Glomerular visceral epithelial cell (primary cell): ENCODE results near the gene DRD2.

Experiments
- DNase-seq: peaks from one replicate; pipeline ENCODE4 v3.0.0-alpha.2; 2016; ENCODE audit errors: extremely low spot score

DRD2 gene

DNA sequence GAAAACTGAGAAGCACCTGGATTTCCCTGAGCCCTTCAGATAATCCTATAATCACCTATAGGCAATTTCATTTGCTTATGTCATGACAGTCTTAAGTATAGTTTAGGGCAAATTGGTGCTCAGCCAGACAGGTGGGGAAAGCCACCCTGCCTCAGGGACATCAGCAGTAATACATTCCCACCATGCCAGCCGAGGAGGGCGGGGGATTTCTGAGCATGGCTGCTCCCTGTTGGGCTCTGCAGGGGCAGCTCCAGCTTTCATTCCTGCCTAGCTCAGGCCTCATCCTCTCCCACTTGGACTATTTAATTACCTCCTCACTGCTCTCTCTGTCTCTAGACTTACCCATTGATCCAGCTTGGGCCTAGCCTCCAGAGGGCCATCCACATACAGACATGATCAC is 9.0 kb upstream of the DRD2 start:
- DNase-seq, result no peak

DNA sequence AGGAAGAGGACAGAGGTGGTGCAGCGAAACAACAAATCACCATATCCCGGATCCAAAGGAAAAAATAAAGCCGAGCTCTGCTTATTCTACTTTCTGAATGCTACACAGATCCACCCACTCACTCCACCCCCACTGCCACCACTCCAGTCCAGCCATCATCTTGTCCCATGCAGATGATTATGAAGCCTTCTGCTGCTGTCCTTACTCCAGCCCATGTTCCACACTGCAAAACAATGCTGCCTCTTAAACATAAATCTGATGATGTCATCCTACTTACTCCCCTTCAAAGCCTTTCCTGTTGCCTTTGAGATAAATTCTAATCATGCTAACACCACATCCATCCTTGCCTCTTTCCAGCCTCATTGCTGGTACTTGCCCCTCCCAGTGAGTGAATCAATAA is 6.5 kb upstream of the DRD2 start:
- DNase-seq, result no peak

DNA sequence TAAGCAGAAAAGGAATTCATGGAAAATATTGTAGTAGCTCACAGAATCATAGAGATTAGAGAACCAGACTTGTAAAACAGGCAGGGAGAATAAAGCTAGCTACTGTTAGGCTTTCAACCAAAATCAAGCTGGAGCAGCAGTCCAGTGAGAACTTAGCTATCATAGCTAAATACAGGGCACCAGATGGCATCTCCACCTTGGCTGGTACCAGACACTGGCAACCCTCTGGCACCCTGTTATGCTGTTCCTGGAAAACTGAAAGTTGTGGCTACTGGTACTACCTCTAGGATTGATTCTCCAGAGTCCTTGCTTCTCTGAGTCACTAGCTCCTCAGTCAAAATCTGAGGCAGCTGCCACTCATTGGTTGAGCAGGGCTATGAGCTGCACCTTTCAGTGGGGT is 6.0 kb upstream of the DRD2 start:
- DNase-seq, result no peak

DNA sequence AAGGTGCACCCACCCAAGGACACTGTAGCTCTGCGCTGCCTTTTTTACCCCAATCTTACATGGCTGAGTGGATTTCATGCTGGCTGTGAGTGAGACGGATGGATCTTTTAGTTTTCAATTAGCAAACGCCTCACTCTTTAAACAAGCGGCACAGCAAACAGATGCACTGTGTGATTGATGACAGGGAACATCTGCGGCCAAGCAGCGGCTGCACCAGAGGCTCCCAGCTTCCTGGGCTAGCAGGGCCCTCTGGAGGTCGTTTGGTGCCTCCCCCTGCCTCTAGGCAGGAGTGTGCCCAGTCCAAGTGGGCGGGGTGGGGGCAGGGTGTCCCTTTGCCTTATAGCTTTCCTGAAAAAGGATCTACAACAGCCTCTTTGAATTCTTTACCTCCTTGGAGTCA is 2.1 kb upstream of the DRD2 start:
- no peak for DNase-seq

DNA sequence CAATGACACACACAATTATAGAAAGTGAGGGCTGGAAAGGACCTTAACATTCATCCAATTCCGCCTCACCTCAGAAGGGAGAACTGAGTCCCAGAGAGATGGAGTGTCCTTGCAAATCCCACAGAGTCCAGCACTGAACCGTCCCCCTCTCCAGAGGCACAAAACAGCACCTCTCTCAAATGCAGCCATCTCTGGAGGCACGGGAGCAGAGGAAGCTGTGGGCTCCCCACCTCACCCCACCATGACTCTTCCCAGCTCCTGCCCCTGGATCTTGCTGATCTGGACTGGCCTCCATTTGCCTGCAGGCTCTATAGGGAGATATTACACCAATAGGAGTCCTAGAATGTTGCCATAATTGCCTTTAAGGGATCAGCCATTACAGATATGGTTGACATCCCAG is 1.4 kb upstream of the DRD2 start:
- no peak for DNase-seq

DNA sequence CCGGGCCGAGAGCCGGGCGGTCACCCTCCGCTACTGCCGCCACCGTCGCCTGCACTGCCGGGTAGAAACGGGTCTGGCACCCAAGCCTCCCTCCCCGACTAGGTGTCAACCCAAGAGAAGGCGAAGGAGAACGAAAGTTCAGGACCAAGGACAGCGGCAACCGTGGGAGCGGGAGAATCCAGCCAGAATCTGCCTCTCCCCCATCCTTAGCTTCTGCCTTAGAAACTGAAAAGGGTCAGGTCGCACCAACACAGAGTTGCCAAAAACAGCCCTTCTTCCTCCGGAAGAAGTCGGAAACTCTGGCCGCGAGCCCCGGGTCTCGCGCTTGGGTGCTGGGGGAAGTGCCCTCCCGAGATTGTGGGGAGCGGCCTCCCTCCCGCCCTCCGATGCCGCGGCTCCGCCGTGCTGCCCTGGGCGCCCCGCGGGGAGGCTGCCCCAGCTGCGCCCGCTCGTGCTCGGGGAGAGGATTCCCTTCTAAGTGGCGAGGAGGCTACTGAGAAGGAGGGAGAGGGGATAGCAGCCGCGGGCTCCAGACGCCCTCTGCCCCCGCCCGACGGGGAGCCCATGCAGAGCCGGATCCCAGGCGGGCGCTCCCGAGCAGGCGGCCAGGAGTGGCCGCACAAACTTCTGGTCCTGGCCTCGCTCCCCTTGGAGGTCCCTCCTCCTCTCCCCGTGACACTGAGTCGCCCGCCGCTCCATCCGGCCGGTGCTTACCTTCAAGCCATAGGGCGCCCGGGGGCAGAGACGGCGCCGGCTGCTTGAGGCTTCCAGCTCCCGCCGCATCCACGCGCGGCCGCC is 637 bp downstream of the DRD2 start:
- DNase-seq, result peak; percentile 73

DNA sequence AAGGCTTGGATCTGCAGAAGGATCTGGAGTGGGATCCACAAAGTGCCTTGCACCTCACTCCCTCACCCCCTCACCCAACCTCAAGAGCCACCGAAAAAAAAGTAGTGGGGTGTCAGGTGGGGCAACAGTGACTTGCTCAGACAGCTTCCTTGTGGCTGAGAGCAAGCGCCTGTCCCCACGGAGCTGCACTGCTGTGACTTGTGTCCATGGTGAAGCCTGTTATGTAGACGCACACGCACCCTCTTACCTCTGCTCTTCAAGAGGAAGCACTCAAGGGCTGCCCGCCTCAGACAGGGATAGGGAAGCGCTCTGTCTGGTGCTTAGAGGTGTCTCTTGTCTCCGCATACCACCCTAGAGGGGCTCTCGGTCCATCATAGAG is 1.2 kb downstream of the DRD2 start:
- DNase-seq, result no peak

DNA sequence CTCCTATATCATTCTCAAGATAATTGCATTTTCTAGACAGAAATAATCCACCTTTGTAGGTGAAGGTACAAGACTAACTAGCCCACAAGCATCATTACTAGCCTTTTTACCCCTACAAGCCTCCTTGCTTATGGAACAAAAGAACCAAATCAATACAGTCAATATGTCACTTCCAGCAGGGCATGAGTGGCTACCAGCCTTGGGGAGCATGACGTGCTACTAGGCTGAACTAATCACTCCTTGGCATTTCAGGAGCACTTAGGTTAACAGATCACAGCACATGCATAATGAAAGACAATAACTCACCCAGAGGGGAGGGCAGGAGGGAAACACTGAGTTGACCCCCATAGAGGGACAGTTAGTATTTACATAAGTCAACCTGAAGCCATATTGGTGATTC is 2.7 kb downstream of the DRD2 start:
- DNase-seq, result no peak

DNA sequence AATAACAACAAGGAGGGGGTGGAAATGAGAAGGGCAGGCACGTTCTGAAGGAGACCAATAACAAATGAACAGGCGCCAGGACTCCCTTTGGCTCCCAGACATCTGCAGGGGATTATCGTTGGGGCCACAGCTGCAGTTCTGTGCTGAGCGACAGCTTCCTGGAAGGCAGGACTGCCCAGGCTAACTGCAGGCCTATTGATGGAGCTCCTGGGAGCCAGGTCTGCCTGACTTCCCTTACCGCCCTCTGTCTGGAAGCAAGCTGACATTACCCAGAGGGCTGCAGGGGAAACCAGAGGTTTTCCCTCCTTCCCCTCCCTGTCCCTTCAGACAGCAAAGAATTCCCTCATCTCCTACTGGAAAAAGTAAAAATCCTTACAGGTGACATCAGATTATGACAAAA is 5.0 kb downstream of the DRD2 start:
- DNase-seq, result no peak

DNA sequence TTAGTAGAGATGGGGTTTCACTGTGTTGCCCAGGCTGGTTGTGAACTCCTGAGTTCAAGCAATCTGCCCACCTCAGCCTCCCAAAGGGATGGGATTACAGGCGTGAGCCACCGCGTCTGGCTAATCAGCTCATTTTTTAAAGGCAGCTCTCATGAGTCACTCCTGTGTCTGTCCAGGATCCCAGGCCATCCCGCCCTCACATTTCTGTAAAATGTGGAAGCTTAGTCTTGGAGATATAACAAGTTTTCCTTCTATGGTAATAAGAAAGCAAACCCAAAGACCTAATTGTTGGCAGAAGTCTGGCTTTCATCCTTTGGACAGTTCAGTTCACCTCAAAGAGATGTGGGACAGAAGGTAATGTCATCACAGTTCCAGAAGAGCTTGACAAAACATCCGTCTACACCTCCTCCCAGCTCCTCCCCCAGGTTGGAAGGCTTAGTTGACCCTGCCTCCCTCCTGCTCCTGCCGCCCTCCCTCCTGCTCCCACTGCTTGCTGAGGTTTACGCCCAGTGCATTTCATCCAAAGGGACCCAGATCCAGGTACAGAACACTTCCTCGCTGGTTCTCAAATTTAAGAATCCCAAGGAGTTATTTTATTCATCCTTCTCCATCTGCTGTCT is 6.4 kb downstream of the DRD2 start:
- no peak for DNase-seq

DNA sequence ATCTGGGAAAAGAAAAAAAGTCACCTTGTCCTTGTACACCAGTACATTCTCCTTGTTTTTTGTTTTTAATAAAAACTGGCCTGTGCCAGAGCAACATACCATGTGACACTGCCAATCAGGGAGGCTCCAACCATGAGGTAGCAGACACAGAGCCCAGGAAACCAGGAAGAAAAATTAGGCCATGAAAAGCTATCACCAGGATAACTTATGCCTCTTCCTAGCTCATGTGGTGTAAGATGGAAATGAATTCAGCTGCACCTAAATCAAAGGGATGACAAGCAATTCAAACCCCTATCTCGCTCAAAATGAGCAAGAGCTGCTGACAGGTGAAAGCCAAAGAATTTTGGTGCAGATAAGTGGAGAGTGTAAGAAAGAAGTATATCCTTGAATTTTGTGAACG is 7.7 kb downstream of the DRD2 start:
- DNase-seq, result no peak

DNA sequence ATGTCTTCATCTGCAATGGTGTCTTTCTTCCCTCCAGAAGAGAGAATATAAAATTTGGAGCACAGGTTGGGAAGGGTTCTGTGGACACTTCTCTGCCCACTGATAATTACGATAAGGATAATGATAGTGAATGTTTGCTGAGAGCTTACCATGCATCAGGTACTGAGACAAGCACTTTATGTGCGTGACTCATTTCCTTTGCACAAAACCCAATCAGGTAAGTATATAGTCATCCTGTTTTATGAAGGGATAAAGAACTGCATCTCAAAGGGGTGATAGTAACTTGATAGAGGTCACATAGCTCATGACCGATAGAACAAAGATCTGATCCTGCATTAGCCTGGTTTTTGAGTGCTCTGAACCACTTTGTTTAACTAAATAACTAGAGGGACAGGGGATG is 9.4 kb downstream of the DRD2 start:
- DNase-seq, result no peak

DNA sequence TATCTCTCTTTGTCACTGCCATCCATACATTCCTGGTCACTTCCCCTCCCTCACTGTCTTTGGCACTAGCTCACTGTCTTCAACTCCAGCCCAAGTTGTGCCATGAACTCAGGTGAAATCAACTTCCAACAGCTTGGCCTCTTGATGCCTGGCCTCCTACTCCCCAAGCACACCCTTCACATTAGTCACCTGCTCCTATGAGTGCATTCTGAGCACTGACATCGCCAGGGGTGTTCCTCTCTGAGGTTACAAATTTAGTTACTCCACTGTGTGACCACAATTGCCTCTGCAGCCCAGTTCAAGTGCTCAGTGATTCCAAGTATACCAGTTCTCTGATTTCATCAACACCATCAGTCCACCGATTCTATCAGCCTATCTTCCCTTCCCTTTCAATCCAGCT is 10.8 kb downstream of the DRD2 start:
- DNase-seq, result no peak

DNA sequence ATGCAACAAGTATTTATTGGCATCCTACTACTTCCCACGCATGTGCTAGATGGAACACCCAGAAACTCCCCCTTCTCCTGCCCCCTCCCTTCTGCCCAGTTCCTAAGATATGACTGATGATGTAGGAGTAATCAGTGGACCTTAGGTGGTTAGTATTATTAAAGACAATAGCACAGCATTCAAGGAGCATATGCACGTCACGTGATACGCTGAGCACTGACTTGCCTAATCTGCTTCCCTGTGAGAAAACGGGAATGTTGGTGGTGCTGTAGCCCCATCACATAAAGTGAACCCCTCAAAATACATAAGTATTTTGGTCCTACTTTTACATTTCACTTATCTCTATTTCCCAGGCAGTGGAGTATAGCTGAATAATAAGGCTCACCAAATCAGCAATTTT is 12.4 kb downstream of the DRD2 start:
- no peak for DNase-seq

DNA sequence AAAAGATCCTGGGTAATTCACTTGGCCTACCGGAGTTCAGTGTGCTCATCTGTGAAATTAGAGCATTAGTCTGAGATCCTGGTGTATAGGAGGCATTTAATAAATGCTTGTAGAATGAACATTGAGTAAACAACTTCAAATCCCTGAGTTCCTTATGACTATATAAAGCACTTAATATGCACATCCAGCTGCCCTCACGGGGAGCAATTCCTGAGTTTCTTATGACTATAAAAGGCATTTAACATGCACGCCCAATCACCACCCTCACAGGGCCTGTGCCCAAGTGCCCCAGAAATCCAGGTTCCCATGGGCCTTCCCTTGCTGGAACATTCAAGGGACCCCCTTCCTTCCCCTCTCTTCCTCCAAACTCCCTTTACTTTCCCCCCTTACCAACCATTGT is 13.6 kb downstream of the DRD2 start:
- no peak for DNase-seq

DNA sequence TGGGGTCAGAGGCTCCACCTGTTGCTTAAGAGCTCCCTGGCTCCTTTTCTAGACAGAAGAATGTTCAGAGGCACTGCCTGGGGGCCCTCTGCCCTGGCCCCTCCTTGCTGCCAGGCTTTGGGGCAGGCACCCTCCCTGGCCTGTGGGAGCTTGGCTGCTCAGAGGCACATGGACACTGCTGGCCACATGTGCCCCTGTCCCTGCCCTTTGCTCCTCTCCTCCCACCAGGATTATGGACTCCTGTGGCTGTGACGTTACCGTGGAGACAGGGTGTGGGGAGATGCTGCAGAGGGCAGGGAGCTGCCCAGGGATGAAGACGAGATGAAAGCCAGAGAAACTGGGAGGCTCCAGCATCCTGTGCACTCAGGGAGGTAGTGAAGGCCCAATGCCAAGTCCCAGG is 14.7 kb downstream of the DRD2 start:
- DNase-seq, result no peak

DNA sequence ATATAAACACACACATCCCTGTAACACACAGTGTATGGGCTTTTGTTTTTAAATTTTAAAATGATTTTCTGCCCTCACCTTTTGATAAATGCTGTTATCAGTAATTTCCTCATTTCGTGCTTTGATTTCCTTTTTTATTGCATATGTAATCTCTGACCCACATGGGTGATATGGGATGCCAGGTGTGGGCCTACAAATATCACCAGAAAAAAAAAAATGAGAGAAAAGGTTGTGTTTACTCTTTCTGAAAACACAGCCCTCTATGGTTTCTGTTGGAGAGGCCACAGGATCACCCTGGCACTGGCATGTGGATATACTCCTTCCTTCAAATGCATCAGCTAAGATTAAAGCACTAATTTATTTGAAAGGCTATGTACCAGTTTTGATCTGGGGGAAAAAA is 17.0 kb downstream of the DRD2 start:
- no peak for DNase-seq

DNA sequence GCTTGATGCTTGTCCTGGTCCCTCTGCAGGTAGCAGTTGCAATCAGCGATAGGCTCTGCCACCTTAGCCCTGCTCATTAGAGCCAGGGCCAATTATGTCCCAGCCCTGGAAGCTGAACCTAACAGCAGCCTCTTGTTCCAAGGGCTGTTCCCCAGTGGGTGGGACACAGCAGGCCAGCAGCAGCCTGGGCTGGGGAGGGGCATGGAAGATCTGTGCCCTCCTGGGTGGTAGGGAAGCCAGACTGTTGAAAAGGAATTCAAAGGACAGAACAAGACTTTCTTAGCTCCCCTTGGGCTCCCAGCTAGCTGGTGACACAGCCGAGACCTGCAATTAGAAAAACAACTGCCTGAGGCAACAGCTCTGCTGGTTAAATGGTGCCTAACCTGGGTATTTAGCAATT is 17.4 kb downstream of the DRD2 start:
- DNase-seq, result no peak

DNA sequence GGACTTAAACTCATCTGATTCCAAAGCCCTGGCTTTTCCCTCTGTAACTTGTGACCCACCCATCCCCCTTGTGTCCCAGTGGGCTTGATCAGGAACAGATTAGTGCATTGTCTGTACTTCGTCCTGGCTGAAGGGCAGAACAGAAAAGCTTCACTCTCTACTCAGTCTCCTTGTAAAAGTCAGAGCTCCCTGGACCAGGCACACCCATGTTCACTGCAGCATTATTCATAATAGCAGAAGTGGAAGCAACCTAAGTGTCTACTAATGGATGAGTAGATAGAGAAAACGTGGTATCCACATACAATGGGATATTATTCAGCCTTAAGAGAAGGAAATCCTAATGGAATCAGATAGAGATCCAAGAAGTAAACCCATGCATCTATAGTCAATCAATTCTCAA is 20.7 kb downstream of the DRD2 start:
- no peak for DNase-seq

DNA sequence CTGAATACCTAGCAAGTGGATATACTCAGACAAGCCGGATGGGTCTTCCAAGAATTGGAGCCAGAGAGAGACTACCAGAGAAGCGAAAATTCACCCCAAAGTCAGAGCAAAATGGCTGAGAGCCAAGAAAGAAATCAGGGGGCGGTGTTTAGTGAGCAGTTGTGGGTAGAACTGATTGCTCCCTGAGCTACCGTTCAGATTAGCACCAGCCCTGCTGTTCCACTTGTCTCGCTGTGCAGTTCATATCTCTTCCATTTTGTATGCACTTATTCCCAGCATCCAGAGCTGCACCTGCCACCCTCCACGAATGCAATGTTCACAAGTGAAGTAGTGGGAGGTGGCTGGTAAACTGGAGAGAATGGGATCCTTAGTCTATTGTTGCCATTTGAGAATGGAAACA is 25.5 kb downstream of the DRD2 start:
- no peak for DNase-seq

DNA sequence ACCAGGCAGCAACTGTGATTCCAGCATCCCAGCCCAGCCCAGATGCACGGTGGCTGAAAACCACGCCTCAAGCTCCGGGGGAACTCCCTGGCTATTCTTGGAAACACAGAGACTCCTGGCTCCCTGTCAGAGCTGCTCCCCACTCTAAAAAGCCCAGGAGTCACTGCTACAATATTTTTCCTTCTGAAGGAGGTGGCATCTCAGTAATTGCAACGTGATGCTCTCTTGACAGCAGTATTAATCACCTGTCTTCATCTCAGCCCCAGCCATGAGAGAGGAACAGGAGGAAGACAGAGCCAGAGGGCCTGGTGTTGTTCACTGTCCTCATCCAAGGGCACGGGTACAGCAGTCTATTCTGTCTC is 26.9 kb downstream of the DRD2 start:
- no peak for DNase-seq

DNA sequence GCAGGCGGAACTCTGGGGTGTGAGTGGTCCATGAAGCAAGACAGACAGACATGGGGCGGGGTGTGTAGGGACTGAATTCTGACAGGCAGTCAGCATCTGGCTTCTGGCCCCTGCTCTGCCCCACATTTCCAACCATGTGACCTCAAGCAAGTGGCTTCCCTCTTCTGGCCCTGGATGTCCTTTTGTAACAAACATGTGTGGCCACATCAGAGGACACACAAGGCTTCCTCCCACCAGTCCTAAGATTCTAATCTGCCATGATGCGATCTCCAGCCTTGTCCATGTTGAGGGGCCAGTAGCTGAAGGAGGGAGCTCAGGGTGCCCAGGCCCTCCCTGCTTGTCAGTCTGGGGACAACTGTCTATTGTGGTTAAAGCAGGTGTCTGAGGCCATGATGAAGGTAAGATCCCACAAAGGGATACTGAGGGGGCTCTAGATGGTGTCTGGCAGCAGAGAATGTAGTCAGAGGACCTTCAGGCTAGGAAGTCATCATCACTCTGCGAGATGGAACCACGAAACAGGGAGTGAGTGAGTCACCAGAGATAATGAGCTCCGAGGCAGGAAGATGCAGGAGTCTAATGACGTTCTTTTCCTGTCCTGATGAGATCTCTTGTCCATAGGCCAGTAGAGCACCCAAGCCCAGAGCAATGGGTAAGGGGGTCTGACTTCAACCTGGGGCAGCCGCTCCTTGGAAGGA is 27.4 kb downstream of the DRD2 start:
- DNase-seq, result peak; percentile 33

DNA sequence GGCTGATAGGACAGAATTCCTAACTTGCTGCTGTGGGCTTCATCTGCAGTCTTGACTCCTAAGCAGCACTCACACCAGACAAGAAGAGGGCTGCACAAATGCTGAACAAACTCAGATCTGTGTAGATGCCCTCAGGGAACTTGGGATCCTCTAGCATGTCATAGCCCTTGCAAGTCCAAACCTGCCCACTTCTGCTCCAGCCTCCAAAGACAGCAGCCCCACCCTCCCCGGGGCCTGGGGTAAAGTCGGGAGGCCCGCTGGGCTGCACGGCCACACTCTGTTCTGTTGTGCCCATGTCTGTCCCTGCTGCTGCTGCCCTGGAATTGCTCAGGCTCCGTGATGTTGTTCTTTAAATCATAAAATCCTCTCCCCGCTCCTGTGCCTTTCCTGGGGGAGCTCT is 28.3 kb downstream of the DRD2 start:
- no peak for DNase-seq
